ENCODE data around the gene CSNK1E. TPM values are rescaled to one million over a fixed set of nuclear protein-coding genes. Genes with fewer than 3 reads are reported as not detected.
A peak's percentile ranks its signal among the peaks of the same experiment; 100 is the strongest.

The CSNK1E gene
- total RNA-seq, 1 experiment from 2014 or later = 196 TPM

- Histone ChIP-seq H3K4me3 (ENCODE audit: low read depth, low read length, poor library complexity, severe bottlenecking) (no peak overlapping the region), H3K36me3 (ENCODE audit: insufficient read depth, low read length, poor library complexity, severe bottlenecking) (peaks cover 49% of the 10 kb centered on the region), H3K27ac (ENCODE audit: low read depth, low read length, poor library complexity, severe bottlenecking) (peak overlapping the region; percentile 77), H3K27me3 (replicated peaks; ENCODE audit: insufficient read depth, low read depth, low read length, poor library complexity) (no peaks in the 10 kb centered on the region), H3K9me3 (ENCODE audit: low read depth, low read length, poor library complexity, severe bottlenecking) (no peaks in the 10 kb centered on the region), H3K4me1 (ENCODE audit: insufficient read depth, low read length, poor library complexity, severe bottlenecking) (peaks cover 65% of the 10 kb centered on the region)
- TF ChIP-seq EZH2 (IDR thresholded peaks at IDR 0.05; ENCODE audit: borderline replicate concordance, low read depth, low read length, poor library complexity, severe bottlenecking) = no peak
- TF ChIP-seq CTCF (conservative IDR thresholded peaks at IDR 0.05; ENCODE audit: low read depth, low read length) = no peak
- DNase-seq (ENCODE audit: low spot score) = no peak
- ChIA-PET CTCF (no interaction called here), POLR2A (ENCODE audit: low non-redundant PET) (interaction anchor here (0.7 kb wide), 1 partner anchor 1651 kb away, joined by 5 read pairs; no protein-coding TSS in a partner anchor)
- no TSS peak for BruUV-seq (replicated peaks)
- intact Hi-C loops (cut with micrococcal nuclease; ENCODE audit: unreplicated experiment) = no loop called here
Measured at GRCh38 chr22:38310518-38311322, 6.5 kb downstream of the CSNK1E start.

- BruUV-seq (replicated peaks) = no TSS peak
- CTCF ChIA-PET = no interaction called here
- intact Hi-C loops (cut with micrococcal nuclease; ENCODE audit: unreplicated experiment) = no loop called here
- peaks cover 49% of the 10 kb centered on the region for H3K36me3 ChIP-seq (ENCODE audit: insufficient read depth, low read length, poor library complexity, severe bottlenecking)
- H3K4me1 ChIP-seq (ENCODE audit: insufficient read depth, low read length, poor library complexity, severe bottlenecking) = peaks cover 70% of the 10 kb centered on the region
- no peaks in the 10 kb centered on the region for H3K9me3 ChIP-seq (ENCODE audit: low read depth, low read length, poor library complexity, severe bottlenecking)
- H3K4me3 ChIP-seq (ENCODE audit: low read depth, low read length, poor library complexity, severe bottlenecking) = no peak overlapping the region
- H3K27ac ChIP-seq (ENCODE audit: low read depth, low read length, poor library complexity, severe bottlenecking) = peak overlapping the region; percentile 77
- no peak for DNase-seq (ENCODE audit: low spot score)
- TF ChIP-seq EZH2 (IDR thresholded peaks at IDR 0.05; ENCODE audit: borderline replicate concordance, low read depth, low read length, poor library complexity, severe bottlenecking) (no peak), CTCF (conservative IDR thresholded peaks at IDR 0.05; ENCODE audit: low read depth, low read length) (no peak)
- POLR2A ChIA-PET (ENCODE audit: low non-redundant PET) = no interaction called here
- no peaks in the 10 kb centered on the region for H3K27me3 ChIP-seq (replicated peaks; ENCODE audit: insufficient read depth, low read depth, low read length, poor library complexity)
Measured at GRCh38 chr22:38309614-38310517, 7.4 kb downstream of the CSNK1E start.

- CTCF ChIA-PET = no interaction called here
- TF ChIP-seq EZH2 (IDR thresholded peaks at IDR 0.05; ENCODE audit: borderline replicate concordance, low read depth, low read length, poor library complexity, severe bottlenecking) (no peak), CTCF (conservative IDR thresholded peaks at IDR 0.05; ENCODE audit: low read depth, low read length) (no peak)
- H3K9me3 ChIP-seq (ENCODE audit: low read depth, low read length, poor library complexity, severe bottlenecking) = no peaks in the 10 kb centered on the region
- intact Hi-C loops (cut with micrococcal nuclease; ENCODE audit: unreplicated experiment) = no loop called here
- peaks cover 52% of the 10 kb centered on the region for H3K36me3 ChIP-seq (ENCODE audit: insufficient read depth, low read length, poor library complexity, severe bottlenecking)
- DNase-seq (ENCODE audit: low spot score) = no peak
- H3K4me1 ChIP-seq (ENCODE audit: insufficient read depth, low read length, poor library complexity, severe bottlenecking) = peaks cover 68% of the 10 kb centered on the region
- POLR2A ChIA-PET (ENCODE audit: low non-redundant PET) = no interaction called here
- no TSS peak for BruUV-seq (replicated peaks)
- H3K27me3 ChIP-seq (replicated peaks; ENCODE audit: insufficient read depth, low read depth, low read length, poor library complexity) = no peaks in the 10 kb centered on the region
- H3K4me3 ChIP-seq (ENCODE audit: low read depth, low read length, poor library complexity, severe bottlenecking) = no peak overlapping the region
- peak overlapping the region; percentile 44 for H3K27ac ChIP-seq (ENCODE audit: low read depth, low read length, poor library complexity, severe bottlenecking)
Measured at GRCh38 chr22:38308791-38309498, 8.3 kb downstream of the CSNK1E start.
